Measurements from ENCODE around the gene SERPING1.

DNA sequence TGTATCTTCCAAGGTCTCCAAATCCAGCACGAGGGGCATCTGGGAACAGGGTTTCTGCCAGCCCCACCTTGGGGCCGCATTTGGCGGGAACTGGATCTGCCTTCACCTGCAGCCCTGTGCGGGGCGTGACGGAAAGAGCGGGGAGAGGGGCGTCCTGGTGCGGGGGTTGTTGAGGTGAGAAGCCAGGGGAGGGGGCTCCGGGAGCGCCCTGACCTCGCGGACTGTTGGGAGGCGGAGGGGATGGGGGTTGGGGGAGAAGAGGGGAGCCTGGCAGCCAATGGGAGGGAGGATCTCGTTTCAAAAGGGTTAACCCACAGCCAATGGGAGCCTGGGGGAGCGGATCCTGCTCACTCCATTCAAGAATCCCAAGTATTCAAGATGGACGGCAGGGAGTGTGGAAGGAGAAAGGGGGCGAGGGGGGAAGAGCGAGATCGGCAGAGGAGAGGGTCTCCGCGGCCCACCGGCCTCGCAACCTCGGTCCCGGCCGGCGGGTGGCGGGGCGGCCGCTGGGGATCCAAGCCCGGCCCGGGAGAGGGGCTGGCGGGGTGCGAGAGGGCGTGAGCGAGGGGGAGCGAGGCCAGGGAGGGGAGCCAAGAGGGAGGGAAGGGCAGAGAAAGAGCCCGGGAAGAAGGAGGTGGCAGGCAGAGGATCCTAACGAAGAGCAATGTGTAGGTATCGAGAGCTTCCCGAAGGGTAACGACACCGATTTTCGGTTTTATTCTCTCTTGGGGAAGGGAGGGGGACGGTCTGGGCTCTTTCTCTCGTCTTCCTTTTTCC lies 40.7 kb downstream of the SERPING1 start:
- TF ChIP-seq, protein P1, sequence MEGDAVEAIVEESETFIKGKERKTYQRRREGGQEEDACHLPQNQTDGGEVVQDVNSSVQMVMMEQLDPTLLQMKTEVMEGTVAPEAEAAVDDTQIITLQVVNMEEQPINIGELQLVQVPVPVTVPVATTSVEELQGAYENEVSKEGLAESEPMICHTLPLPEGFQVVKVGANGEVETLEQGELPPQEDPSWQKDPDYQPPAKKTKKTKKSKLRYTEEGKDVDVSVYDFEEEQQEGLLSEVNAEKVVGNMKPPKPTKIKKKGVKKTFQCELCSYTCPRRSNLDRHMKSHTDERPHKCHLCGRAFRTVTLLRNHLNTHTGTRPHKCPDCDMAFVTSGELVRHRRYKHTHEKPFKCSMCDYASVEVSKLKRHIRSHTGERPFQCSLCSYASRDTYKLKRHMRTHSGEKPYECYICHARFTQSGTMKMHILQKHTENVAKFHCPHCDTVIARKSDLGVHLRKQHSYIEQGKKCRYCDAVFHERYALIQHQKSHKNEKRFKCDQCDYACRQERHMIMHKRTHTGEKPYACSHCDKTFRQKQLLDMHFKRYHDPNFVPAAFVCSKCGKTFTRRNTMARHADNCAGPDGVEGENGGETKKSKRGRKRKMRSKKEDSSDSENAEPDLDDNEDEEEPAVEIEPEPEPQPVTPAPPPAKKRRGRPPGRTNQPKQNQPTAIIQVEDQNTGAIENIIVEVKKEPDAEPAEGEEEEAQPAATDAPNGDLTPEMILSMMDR (IDR thresholded peaks at IDR 0.05; ENCODE audit: insufficient read depth, low read length, poor library complexity, severe bottlenecking), result no peak
- TF ChIP-seq EZH2phosphoT487 (conservative IDR thresholded peaks at IDR 0.05; ENCODE audit: low read length), result no peak

All from SU-DHL-6 (cell line).